AML-193 (cell line): ENCODE results near the gene NMRK1.

ENCODE experiments used
- DNase-seq, 2 experiments: peaks; one replicate each; lab custom pipeline; 2025; lab: John Stamatoyannopoulos, UW

NMRK1 gene

GRCh38 chr9:75063556-75064305 lies 24.2 kb downstream of the NMRK1 start:
- no peak for DNase-seq

GRCh38 chr9:75061169-75061568 lies 26.8 kb downstream of the NMRK1 start:
- DNase-seq, result no peak

- no peak for DNase-seq
Observed at GRCh38 chr9:75054368-75055001, 33.5 kb downstream of the NMRK1 start.

- DNase-seq, result no peak
Observed at GRCh38 chr9:75053869-75054268, 34.1 kb downstream of the NMRK1 start.

GRCh38 chr9:75051285-75051684 lies 36.7 kb downstream of the NMRK1 start:
- DNase-seq, result no peak

GRCh38 chr9:75047506-75047905 lies 40.4 kb downstream of the NMRK1 start:
- DNase-seq, result no peak

- no peak for DNase-seq
Observed at GRCh38 chr9:75046725-75047345, 41.1 kb downstream of the NMRK1 start.

GRCh38 chr9:75041041-75041440 lies 46.9 kb downstream of the NMRK1 start:
- DNase-seq, result no peak

- no peak for DNase-seq
Observed at GRCh38 chr9:75039801-75040200, 48.2 kb downstream of the NMRK1 start.

- no peak for DNase-seq
Observed at GRCh38 chr9:75039009-75039408, 48.9 kb downstream of the NMRK1 start.

GRCh38 chr9:75036793-75037192 lies 51.2 kb downstream of the NMRK1 start:
- DNase-seq, result no peak

- DNase-seq, result no peak
Observed at GRCh38 chr9:75033791-75034473, 54.0 kb downstream of the NMRK1 start.

- DNase-seq, result peak; percentile 30 to 36
Observed at GRCh38 chr9:75027187-75028107, 60.5 kb downstream of the NMRK1 start.

GRCh38 chr9:75023846-75024245 lies 64.1 kb downstream of the NMRK1 start:
- no peak for DNase-seq

- no peak for DNase-seq
Observed at GRCh38 chr9:75019654-75020053, 68.3 kb downstream of the NMRK1 start.

- DNase-seq, result no peak
Observed at GRCh38 chr9:75019022-75019421, 68.9 kb downstream of the NMRK1 start.

- no peak for DNase-seq
Observed at GRCh38 chr9:75017378-75017777, 70.6 kb downstream of the NMRK1 start.

- DNase-seq, result no peak
Observed at GRCh38 chr9:75013735-75014134, 74.2 kb downstream of the NMRK1 start.
